Activated CD8-positive, alpha-beta memory T cell treated with anti-CD3 and anti-CD28 coated beads for 24 hours (primary cell): ENCODE results near the gene TET2.

Experiments used
- DNase-seq: peaks from one replicate; pipeline ENCODE4 v3.0.0-alpha.2; 2020

TET2 gene

GRCh38 chr4:105146276-105147015, at the start of gene TET2:
Gene TET2, plus strand, starts transcription at chr4:105146876. Its CDS starts 87,067 bp downstream, at chr4:105233943.
- DNase-seq: peak; percentile 89

GRCh38 chr4:105102016-105102415, 44.7 kb upstream of the TET2 start:
- no peak for DNase-seq

- no peak for DNase-seq
Measured at GRCh38 chr4:105106426-105106825, 40.2 kb upstream of the TET2 start.

GRCh38 chr4:105107095-105107856, 39.4 kb upstream of the TET2 start:
- no peak for DNase-seq

GRCh38 chr4:105108971-105109370, 37.7 kb upstream of the TET2 start:
- no peak for DNase-seq

GRCh38 chr4:105112274-105112673, 34.4 kb upstream of the TET2 start:
- DNase-seq: no peak

GRCh38 chr4:105113800-105114199, 32.9 kb upstream of the TET2 start:
- DNase-seq: no peak

- no peak for DNase-seq
Measured at GRCh38 chr4:105116616-105117319, 29.9 kb upstream of the TET2 start.

- no peak for DNase-seq
Measured at GRCh38 chr4:105119356-105119755, 27.3 kb upstream of the TET2 start.

- DNase-seq: no peak
Measured at GRCh38 chr4:105120626-105121025, 26.1 kb upstream of the TET2 start.

- DNase-seq: no peak
Measured at GRCh38 chr4:105122350-105122749, 24.3 kb upstream of the TET2 start.

- DNase-seq: no peak
Measured at GRCh38 chr4:105126311-105127169, 20.1 kb upstream of the TET2 start.

- no peak for DNase-seq
Measured at GRCh38 chr4:105127170-105127445, 19.6 kb upstream of the TET2 start.

GRCh38 chr4:105128208-105128607, 18.5 kb upstream of the TET2 start:
- no peak for DNase-seq

GRCh38 chr4:105129286-105130040, 17.2 kb upstream of the TET2 start:
- DNase-seq: no peak

- DNase-seq: no peak
Measured at GRCh38 chr4:105130945-105131344, 15.7 kb upstream of the TET2 start.

- DNase-seq: no peak
Measured at GRCh38 chr4:105133976-105134375, 12.7 kb upstream of the TET2 start.

- no peak for DNase-seq
Measured at GRCh38 chr4:105135785-105136184, 10.9 kb upstream of the TET2 start.

GRCh38 chr4:105137121-105137875, 9.4 kb upstream of the TET2 start:
- DNase-seq: no peak

- DNase-seq: no peak
Measured at GRCh38 chr4:105139646-105140045, 7.0 kb upstream of the TET2 start.
